Heart right ventricle (tissue), 16 donors: ENCODE measurements around the gene MAP10. TPM values are rescaled to one million over a fixed set of nuclear protein-coding genes. Genes with fewer than 3 reads are reported as not detected.

Source experiments
- ATAC-seq, 8 donors: fragments of 200-7000 bp; cut with Tn5 transposase; one replicate each; pipeline ENCODE4 v1.9.1; 2020; ENCODE audit warnings: mild to moderate bottlenecking in 8 of 8, moderate library complexity in 8 of 8, moderate number of reproducible peaks in 1 of 8
- DNase-seq, 2 donors: peaks; one replicate each; pipeline ENCODE4 v3.0.0-alpha.2; 2020
- H3K27ac ChIP-seq, 10 donors: fragments of 200-600 bp; sonication (generic) in 2 of 10; one replicate each; pipeline versions ENCODE4 v1.5.0 to v1.8.0; 2020 to 2022; ENCODE audit warnings: mild to moderate bottlenecking in 3 of 10
- H3K27me3 ChIP-seq, 7 donors: fragments of 200-600 bp; one replicate each; pipeline ENCODE4 v1.8.0; 2021 to 2022; ENCODE audit warnings: mild to moderate bottlenecking in 2 of 7
- H3K36me3 ChIP-seq, 9 donors: fragments of 200-600 bp; sonication (generic) in 1 of 9; one replicate each; pipeline versions ENCODE4 v1.5.0 to v1.8.0; 2020 to 2022; ENCODE audit warnings: mild to moderate bottlenecking in 2 of 9
- H3K4me1 ChIP-seq, 9 donors: fragments of 200-600 bp; sonication (generic) in 1 of 9; one replicate each; pipeline versions ENCODE4 v1.5.0 to v1.8.0; 2020 to 2022; ENCODE audit warnings: mild to moderate bottlenecking in 4 of 9
- H3K4me3 ChIP-seq, 10 donors: fragments of 200-600 bp; sonication (generic) in 2 of 10; one replicate each; pipeline versions ENCODE4 v1.5.0 to v1.8.0; 2020 to 2022; ENCODE audit warnings: mild to moderate bottlenecking in 7 of 10, moderate library complexity in 2 of 10
- H3K9me3 ChIP-seq, 11 donors: fragments of 200-600 bp in 10 of 11; sonication (generic) in 2 of 11; one replicate each; pipeline versions ENCODE4 v1.5.0 to v1.8.0; 2013 to 2022; ENCODE audit warnings: mild to moderate bottlenecking in 2 of 11, control low read depth in 1 of 11, moderate library complexity in 1 of 11
- WGBS, 2 donors: extraction: QIAGEN DNeasy Blood & Tissue Kit; methylation state at CpG; one replicate each; pipeline ENCODE4 v1.1.7; 2013; ENCODE audit warnings: inconsistent platforms in 1 of 2; 5-methylcytosine and 5-hydroxymethylcytosine counted together
- intact Hi-C, 10 donors: fragments of 100-400 bp; cut with DNase I; formaldehyde crosslinking; loops; one replicate each; pipeline versions ENCODE4 v1.11.1 to v1.14.2; 2022
- polyA plus RNA-seq, 2 donors: library from polyadenylated mRNA; stranded (reverse); fragments of 200-250 nt; gene quantifications; one replicate each; pipeline ENCODE4 v1.2.3, GENCODE V29; 2013
- total RNA-seq, 10 donors: library from RNA; stranded (reverse); fragmentation: NEBNext Ultra II Directional in 3 of 10; extraction: Animal tissue kit (Norgen Biotek cat#: 25700) in 3 of 10; gene quantifications; one replicate each; pipeline versions ENCODE4 v1.2.1 to v1.2.4, GENCODE V29; 2021 to 2023
- TF ChIP-seq, protein P1 (sequence below), 9 donors: fragments of 200-600 bp; sonication (generic) in 2 of 9; IDR thresholded peaks; one replicate each; pipeline versions ENCODE4 v1.5.0 to v1.8.0; 2021 to 2022; ENCODE audit warnings: antibody characterized with exemption in 9 of 9, mild to moderate bottlenecking in 5 of 9, moderate library complexity in 1 of 9
- donor health status: Arrhythmogenic right ventricular cardiomyopathy.
- donor health status: ischemic (EF 13 %, LVEDD 7.1; RV severe dilation, severe dysfunction).
- donor health status: healthy with polysubstance abuse.
- donor health status: DM: no; HTN: yes; CAD: no.
- donor health status: DM: no; HTN: no; CAD: no.
- donor health status: ischemic (EF 25% LVEDD 6.9; RV normal size, moderate dysfunction).
- donor health status: ischemic (EF 25% LVEDD 5.7; RV mildly dilated, moderate dysfunction).
- donor health status: healthy.
- donor health status: DM: yes; HTN: yes; CAD: no.
- donor health status: Ischemic cardiomyopathy.
- donor health status: ischemic (EF 35%, LVEDD 5.7; RV mildly dilated, moderate dysfunction).
- donor health status: nonischemic (EF 11% LVEDD 7.7; RV severe dilation, severe dysfunction).
- donor health status: DM: yes; HTN: yes; CAD: no.
- donor health status: PGD.
- donor health status: ischemic (EF 29% LVEDD 5.4; RV normal size, mild dysfunction).
- donor health status: nonischemic (EF 23%, LVEDD 6.1; RV moderate dilation, normal function).

Gene MAP10
- total and polyA plus RNA-seq, 12 donors, result 1.1 to 4.8 (median 3.8) TPM

DNA sequence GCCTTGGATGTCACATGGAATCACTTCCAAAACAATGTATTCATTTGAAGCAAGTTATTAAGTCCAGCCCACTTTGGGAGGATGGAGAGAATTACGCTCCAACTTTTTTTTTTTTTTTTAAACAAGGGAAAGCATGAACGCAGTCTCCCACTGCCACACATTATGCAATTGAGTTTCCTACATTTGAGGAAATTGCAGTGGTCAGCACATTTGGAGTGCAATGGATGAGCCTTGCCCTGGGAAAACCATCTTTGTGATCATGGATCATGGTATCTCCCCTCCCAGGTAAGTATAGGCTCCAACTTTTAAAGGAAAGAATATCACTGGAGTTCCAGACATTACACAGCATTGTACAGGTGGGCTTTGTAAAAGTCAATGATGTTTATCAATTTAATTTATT is 26.7 kb downstream of the MAP10 start:
- TF ChIP-seq, protein P1, sequence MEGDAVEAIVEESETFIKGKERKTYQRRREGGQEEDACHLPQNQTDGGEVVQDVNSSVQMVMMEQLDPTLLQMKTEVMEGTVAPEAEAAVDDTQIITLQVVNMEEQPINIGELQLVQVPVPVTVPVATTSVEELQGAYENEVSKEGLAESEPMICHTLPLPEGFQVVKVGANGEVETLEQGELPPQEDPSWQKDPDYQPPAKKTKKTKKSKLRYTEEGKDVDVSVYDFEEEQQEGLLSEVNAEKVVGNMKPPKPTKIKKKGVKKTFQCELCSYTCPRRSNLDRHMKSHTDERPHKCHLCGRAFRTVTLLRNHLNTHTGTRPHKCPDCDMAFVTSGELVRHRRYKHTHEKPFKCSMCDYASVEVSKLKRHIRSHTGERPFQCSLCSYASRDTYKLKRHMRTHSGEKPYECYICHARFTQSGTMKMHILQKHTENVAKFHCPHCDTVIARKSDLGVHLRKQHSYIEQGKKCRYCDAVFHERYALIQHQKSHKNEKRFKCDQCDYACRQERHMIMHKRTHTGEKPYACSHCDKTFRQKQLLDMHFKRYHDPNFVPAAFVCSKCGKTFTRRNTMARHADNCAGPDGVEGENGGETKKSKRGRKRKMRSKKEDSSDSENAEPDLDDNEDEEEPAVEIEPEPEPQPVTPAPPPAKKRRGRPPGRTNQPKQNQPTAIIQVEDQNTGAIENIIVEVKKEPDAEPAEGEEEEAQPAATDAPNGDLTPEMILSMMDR (IDR thresholded peaks at IDR 0.05), result no peak
- Histone ChIP-seq H3K27ac (no peak overlapping the region), H3K9me3 (no peaks in the 10 kb centered on the region), H3K4me3 (no peak overlapping the region), H3K36me3 (no peaks in the 10 kb centered on the region), H3K4me1 (peaks cover 0 to 10% (median 0%) of the 10 kb centered on the region in 9 donors), H3K27me3 (no peaks in the 10 kb centered on the region)
- DNase-seq, result no peak
- intact Hi-C loops, result no loop called here
- no peak for ATAC-seq
- 96 to 97% methylated on average over 2 of the region's 2 CpGs for WGBS, 2 donors

DNA sequence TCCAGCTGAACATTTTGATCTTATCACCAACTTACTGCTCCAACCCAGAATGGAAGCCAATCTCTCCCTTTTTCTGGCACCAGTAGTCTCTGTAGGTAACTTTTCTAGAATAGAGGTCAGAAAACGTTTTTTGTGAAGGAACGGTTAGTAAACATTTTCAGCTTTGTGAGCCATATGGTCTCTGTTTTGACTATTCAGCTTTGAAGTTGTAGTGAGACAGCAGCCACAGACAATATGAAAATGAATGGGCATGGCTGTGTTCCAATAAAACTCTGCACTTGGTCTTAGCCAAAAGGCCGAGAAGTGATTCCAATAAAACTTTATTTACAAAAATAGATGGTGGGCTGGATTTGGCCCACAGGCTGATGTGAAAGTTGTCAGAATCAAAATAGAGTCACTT is 28.9 kb downstream of the MAP10 start:
- WGBS, 2 donors, result 51 to 56% methylated on average over 3 of the region's 3 CpGs

DNA sequence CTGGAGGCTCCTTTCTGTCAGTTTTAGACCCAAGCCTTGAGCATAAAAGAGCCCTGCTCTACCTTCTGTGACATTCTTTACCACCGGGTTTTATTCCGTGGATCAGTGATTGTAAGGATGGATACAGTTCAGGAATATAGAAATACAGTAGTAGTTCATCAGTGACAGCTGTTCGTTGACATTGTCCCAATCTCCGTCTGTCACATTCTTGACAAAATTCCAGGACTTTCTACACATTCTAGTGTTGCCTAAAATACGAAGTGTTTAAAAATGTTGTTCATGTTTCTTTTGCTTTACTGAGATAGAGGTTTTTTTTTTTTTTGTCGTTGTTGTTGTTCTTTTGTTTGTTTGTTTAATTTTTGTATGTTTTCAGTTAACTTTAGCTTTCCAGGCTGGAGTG is 29.9 kb downstream of the MAP10 start:
- intact Hi-C loops, result no loop called here
- no peak for DNase-seq
- H3K4me3 ChIP-seq, result no peak overlapping the region

More for the DNA sequence above, 28.9 kb downstream of the MAP10 start:
- TF ChIP-seq, protein P1 (IDR thresholded peaks at IDR 0.05), result no peak
- Histone ChIP-seq H3K27me3 (no peaks in the 10 kb centered on the region), H3K9me3 (no peaks in the 10 kb centered on the region), H3K4me3 (no peak overlapping the region), H3K4me1 (peaks cover 0 to 10% (median 0%) of the 10 kb centered on the region in 9 donors), H3K27ac (no peak overlapping the region), H3K36me3 (no peaks in the 10 kb centered on the region)
- ATAC-seq (no peak), DNase-seq (no peak)
- intact Hi-C loops, result no loop called here

DNA sequence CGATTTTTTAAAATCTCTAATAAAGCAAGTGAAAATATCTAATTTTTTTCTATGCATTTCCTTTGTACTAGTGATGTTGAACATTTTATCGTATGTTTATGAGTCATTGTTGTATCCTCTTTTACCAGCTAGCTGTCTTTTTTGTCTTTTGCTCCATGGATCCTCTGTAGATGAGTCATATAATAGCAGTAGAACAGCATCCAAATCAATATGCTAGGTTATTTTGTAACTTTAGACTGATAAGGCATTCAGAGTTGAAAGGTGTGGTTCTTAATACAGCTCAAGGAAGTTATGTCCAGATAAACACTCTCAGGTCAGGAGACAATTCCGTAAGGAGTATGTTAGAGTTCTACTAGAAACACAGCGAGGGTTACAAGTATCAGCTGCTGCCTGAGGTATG is 31.9 kb downstream of the MAP10 start:
- WGBS, 2 donors, result 84 to 93% methylated on average over 4 of the region's 4 CpGs
- Histone ChIP-seq H3K9me3 (peaks cover 0 to 8% (median 0%) of the 10 kb centered on the region in 11 donors), H3K27me3 (no peaks in the 10 kb centered on the region), H3K36me3 (no peaks in the 10 kb centered on the region), H3K27ac (no peak overlapping the region), H3K4me3 (no peak overlapping the region), H3K4me1 (peaks cover 0 to 10% (median 0%) of the 10 kb centered on the region in 9 donors)
- ATAC-seq (no peak), DNase-seq (no peak)
- intact Hi-C loops, result no loop called here
- TF ChIP-seq, protein P1 (IDR thresholded peaks at IDR 0.05), result no peak

More for the DNA sequence above, 29.9 kb downstream of the MAP10 start:
- H3K9me3 ChIP-seq, result no peaks in the 10 kb centered on the region
- ATAC-seq, result no peak
- H3K27ac ChIP-seq, result no peak overlapping the region
- TF ChIP-seq, protein P1 (IDR thresholded peaks at IDR 0.05), result no peak
- 23 to 35% methylated on average over 6 of the region's 6 CpGs for WGBS, 2 donors
- no peaks in the 10 kb centered on the region for H3K36me3 ChIP-seq
- peaks cover 0 to 10% (median 0%) of the 10 kb centered on the region in 9 donors for H3K4me1 ChIP-seq
- no peaks in the 10 kb centered on the region for H3K27me3 ChIP-seq
